Bone marrow (tissue), 2 donors: ENCODE data around the gene INCA1.

Experiments used
- DNase-seq, 2 donors: peaks; one replicate each; lab custom pipeline; 2025; lab: John Stamatoyannopoulos, UW

Gene INCA1

GRCh38 chr17:5003214-5003867 lies 6.0 kb upstream of the INCA1 start:
- DNase-seq = no peak

GRCh38 chr17:5002121-5002788 lies 4.9 kb upstream of the INCA1 start:
- no peak for DNase-seq

GRCh38 chr17:5000237-5000639 lies 2.9 kb upstream of the INCA1 start:
- DNase-seq = no peak

- no peak for DNase-seq
Measured at GRCh38 chr17:4999430-5000093, 2.2 kb upstream of the INCA1 start.

GRCh38 chr17:4998732-4999429 lies 1.6 kb upstream of the INCA1 start:
- no peak for DNase-seq

GRCh38 chr17:4998027-4998731 lies 857 bp upstream of the INCA1 start:
- DNase-seq = no peak

- DNase-seq = no peak
Measured at GRCh38 chr17:4994081-4994595, 3.2 kb downstream of the INCA1 start.

GRCh38 chr17:4987767-4988567 lies 9.4 kb downstream of the INCA1 start:
- DNase-seq = no peak

GRCh38 chr17:4986951-4987766 lies 10.2 kb downstream of the INCA1 start, which contains the start of gene CAMTA2:
TSS of gene CAMTA2 (minus strand) at chr17:4987675. CDS start at chr17:4986222, 1,453 bp downstream.
- peak; percentile 65 to 76 for DNase-seq

- no peak for DNase-seq
Measured at GRCh38 chr17:4986403-4986802, 10.9 kb downstream of the INCA1 start.

- DNase-seq = no peak
Measured at GRCh38 chr17:4982305-4982704, 15.0 kb downstream of the INCA1 start.

GRCh38 chr17:4980644-4981216 lies 16.6 kb downstream of the INCA1 start:
- DNase-seq = peak in 1 of 2 donors; percentile 37

GRCh38 chr17:4978726-4979125 lies 18.6 kb downstream of the INCA1 start:
- peak in 1 of 2 donors; percentile 78 for DNase-seq

GRCh38 chr17:4974115-4974670 lies 23.1 kb downstream of the INCA1 start:
- DNase-seq = no peak

- DNase-seq = no peak
Measured at GRCh38 chr17:4973256-4974114, 23.8 kb downstream of the INCA1 start.

GRCh38 chr17:4972752-4973151 lies 24.6 kb downstream of the INCA1 start:
- no peak for DNase-seq

GRCh38 chr17:4972322-4972721 lies 25.0 kb downstream of the INCA1 start:
- DNase-seq = no peak

GRCh38 chr17:4971826-4972225 lies 25.5 kb downstream of the INCA1 start:
- DNase-seq = no peak
